Measurements from ENCODE around the gene JUN.

JUN gene

DNA sequence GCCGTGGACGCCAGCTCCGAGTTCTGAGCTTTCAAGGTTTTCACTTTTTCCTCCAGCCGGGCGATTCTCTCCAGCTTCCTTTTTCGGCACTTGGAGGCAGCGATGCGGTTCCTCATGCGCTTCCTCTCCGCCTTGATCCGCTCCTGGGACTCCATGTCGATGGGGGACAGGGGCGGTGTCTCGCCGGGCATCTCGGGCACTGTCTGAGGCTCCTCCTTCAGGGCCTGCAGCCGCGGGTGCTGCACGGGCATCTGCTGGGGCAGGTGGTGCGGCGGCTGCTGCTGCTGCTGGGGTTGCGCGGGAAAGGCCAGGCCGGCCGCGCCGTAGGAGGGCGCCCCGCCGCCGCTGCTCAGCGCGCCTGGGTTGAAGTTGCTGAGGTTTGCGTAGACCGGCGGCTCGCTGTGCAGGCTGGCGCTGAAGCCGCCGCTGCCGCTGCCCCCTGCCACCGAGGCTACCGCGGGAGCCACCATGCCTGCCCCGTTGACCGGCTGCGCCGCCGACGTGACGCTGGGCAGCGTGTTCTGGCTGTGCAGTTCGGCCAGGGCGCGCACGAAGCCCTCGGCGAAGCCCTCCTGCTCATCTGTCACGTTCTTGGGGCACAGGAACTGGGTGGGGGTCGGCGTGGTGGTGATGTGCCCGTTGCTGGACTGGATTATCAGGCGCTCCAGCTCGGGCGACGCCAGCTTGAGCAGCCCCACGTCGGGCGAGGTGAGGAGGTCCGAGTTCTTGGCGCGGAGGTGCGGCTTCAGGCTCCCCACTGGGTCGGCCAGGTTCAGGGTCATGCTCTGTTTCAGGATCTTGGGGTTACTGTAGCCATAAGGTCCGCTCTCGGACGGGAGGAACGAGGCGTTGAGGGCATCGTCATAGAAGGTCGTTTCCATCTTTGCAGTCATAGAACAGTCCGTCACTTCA, 1.4 kb downstream of the JUN start (continued):
- TF ChIP-seq MEIS1 (CRISPR knock-in tag; IDR thresholded peaks at IDR 0.05; ENCODE audit: borderline replicate concordance), result no peak
- peak; percentile 52 for TF ChIP-seq OSR2 (tag by site-specific recombination; IDR thresholded peaks at IDR 0.05)
- TF ChIP-seq ZNF626 (tag by site-specific recombination; IDR thresholded peaks at IDR 0.05), result no peak
- no peak for TF ChIP-seq ZNF670 (tag by site-specific recombination; IDR thresholded peaks at IDR 0.05; ENCODE audit: low read depth)
- TF ChIP-seq WT1 (tag by site-specific recombination; IDR thresholded peaks at IDR 0.05), result no peak; the same call in 1 of the 2 replicates
- no peak for TF ChIP-seq ZNF23 (tag by site-specific recombination; IDR thresholded peaks at IDR 0.05; ENCODE audit: borderline replicate concordance)
- no peak for TF ChIP-seq ZNF701 (tag by site-specific recombination; IDR thresholded peaks at IDR 0.05)
- TF ChIP-seq ZNF707 (tag by site-specific recombination; IDR thresholded peaks at IDR 0.05), result no peak
- TF ChIP-seq ZNF596 (tag by site-specific recombination; IDR thresholded peaks at IDR 0.05), result no peak
- TF ChIP-seq ZNF175 (tag by site-specific recombination; IDR thresholded peaks at IDR 0.05), result no peak
- no peak for TF ChIP-seq ZNF394 (tag by site-specific recombination; IDR thresholded peaks at IDR 0.05; ENCODE audit: borderline replicate concordance)
- TF ChIP-seq, protein P1, sequence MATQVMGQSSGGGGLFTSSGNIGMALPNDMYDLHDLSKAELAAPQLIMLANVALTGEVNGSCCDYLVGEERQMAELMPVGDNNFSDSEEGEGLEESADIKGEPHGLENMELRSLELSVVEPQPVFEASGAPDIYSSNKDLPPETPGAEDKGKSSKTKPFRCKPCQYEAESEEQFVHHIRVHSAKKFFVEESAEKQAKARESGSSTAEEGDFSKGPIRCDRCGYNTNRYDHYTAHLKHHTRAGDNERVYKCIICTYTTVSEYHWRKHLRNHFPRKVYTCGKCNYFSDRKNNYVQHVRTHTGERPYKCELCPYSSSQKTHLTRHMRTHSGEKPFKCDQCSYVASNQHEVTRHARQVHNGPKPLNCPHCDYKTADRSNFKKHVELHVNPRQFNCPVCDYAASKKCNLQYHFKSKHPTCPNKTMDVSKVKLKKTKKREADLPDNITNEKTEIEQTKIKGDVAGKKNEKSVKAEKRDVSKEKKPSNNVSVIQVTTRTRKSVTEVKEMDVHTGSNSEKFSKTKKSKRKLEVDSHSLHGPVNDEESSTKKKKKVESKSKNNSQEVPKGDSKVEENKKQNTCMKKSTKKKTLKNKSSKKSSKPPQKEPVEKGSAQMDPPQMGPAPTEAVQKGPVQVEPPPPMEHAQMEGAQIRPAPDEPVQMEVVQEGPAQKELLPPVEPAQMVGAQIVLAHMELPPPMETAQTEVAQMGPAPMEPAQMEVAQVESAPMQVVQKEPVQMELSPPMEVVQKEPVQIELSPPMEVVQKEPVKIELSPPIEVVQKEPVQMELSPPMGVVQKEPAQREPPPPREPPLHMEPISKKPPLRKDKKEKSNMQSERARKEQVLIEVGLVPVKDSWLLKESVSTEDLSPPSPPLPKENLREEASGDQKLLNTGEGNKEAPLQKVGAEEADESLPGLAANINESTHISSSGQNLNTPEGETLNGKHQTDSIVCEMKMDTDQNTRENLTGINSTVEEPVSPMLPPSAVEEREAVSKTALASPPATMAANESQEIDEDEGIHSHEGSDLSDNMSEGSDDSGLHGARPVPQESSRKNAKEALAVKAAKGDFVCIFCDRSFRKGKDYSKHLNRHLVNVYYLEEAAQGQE (tag by site-specific recombination; IDR thresholded peaks at IDR 0.05), result no peak
- no peak for TF ChIP-seq ZNF16 (tag by site-specific recombination; IDR thresholded peaks at IDR 0.05; ENCODE audit: low read depth)
- TF ChIP-seq ZNF514 (tag by site-specific recombination; IDR thresholded peaks at IDR 0.05), result no peak
- no peak; the same call in 1 of the 2 replicates for TF ChIP-seq ZNF837 (tag by site-specific recombination; IDR thresholded peaks at IDR 0.05)
- no peak for TF ChIP-seq ZFP41 (tag by site-specific recombination; IDR thresholded peaks at IDR 0.05; ENCODE audit: borderline replicate concordance)
- no peak for TF ChIP-seq SETDB1 (IDR thresholded peaks at IDR 0.05; ENCODE audit: insufficient read length, low read length)
- TF ChIP-seq ZNF768 (tag by site-specific recombination; IDR thresholded peaks at IDR 0.05), result 0 out of 2 replicates have a peak, but pooled peaks have one; percentile 17
- TF ChIP-seq, protein P2, sequence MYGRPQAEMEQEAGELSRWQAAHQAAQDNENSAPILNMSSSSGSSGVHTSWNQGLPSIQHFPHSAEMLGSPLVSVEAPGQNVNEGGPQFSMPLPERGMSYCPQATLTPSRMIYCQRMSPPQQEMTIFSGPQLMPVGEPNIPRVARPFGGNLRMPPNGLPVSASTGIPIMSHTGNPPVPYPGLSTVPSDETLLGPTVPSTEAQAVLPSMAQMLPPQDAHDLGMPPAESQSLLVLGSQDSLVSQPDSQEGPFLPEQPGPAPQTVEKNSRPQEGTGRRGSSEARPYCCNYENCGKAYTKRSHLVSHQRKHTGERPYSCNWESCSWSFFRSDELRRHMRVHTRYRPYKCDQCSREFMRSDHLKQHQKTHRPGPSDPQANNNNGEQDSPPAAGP (tag by site-specific recombination; IDR thresholded peaks at IDR 0.05), result no peak
- TF ChIP-seq ZNF792 (tag by site-specific recombination; IDR thresholded peaks at IDR 0.05), result no peak
- TF ChIP-seq ZNF76 (tag by site-specific recombination; IDR thresholded peaks at IDR 0.05; ENCODE audit: borderline replicate concordance, low read depth), result no peak
- peak; percentile 46; the same call in 1 of the 2 replicates for TF ChIP-seq GLIS2 (tag by site-specific recombination; IDR thresholded peaks at IDR 0.05)
- no peak for TF ChIP-seq ZBTB48 (tag by site-specific recombination; IDR thresholded peaks at IDR 0.05)
- TF ChIP-seq, protein P3, sequence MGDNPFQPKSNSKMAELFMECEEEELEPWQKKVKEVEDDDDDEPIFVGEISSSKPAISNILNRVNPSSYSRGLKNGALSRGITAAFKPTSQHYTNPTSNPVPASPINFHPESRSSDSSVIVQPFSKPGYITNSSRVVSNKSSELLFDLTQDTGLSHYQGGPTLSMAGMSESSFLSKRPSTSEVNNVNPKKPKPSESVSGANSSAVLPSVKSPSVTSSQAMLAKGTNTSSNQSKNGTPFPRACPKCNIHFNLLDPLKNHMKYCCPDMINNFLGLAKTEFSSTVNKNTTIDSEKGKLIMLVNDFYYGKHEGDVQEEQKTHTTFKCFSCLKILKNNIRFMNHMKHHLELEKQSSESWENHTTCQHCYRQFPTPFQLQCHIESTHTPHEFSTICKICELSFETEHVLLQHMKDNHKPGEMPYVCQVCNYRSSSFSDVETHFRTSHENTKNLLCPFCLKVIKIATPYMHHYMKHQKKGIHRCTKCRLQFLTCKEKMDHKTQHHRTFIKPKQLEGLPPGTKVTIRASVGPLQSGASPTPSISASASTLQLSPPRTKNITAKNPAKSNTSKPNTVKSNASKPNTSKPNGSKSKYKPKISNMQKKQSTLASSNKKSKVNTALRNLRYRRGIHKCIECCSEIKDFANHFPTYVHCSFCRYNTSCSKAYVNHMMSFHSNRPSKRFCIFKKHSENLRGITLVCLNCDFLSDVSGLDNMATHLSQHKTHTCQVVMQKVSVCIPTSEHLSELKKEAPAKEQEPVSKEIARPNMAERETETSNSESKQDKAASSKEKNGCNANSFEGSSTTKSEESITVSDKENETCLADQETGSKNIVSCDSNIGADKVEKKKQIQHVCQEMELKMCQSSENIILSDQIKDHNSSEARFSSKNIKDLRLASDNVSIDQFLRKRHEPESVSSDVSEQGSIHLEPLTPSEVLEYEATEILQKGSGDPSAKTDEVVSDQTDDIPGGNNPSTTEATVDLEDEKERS (tag by site-specific recombination; IDR thresholded peaks at IDR 0.05), result no peak
- no peak; the same call in 1 of the 2 replicates for TF ChIP-seq KLF16 (tag by site-specific recombination; IDR thresholded peaks at IDR 0.05)
- TF ChIP-seq TRIM28 (IDR thresholded peaks at IDR 0.05; ENCODE audit: borderline replicate concordance, low read length), result 0 out of 2 replicates have a peak, but pooled peaks have one; percentile 34
- TF ChIP-seq ZNF660 (tag by site-specific recombination; IDR thresholded peaks at IDR 0.05), result no peak; the same call in 1 of the 2 replicates
- no peak for TF ChIP-seq SP2 (tag by site-specific recombination; IDR thresholded peaks at IDR 0.05)
- TF ChIP-seq ZNF133 (tag by site-specific recombination; IDR thresholded peaks at IDR 0.05), result no peak
- no peak for TF ChIP-seq ZNF354C (tag by site-specific recombination; IDR thresholded peaks at IDR 0.05; ENCODE audit: borderline replicate concordance, low read depth)
- TF ChIP-seq, protein P4, sequence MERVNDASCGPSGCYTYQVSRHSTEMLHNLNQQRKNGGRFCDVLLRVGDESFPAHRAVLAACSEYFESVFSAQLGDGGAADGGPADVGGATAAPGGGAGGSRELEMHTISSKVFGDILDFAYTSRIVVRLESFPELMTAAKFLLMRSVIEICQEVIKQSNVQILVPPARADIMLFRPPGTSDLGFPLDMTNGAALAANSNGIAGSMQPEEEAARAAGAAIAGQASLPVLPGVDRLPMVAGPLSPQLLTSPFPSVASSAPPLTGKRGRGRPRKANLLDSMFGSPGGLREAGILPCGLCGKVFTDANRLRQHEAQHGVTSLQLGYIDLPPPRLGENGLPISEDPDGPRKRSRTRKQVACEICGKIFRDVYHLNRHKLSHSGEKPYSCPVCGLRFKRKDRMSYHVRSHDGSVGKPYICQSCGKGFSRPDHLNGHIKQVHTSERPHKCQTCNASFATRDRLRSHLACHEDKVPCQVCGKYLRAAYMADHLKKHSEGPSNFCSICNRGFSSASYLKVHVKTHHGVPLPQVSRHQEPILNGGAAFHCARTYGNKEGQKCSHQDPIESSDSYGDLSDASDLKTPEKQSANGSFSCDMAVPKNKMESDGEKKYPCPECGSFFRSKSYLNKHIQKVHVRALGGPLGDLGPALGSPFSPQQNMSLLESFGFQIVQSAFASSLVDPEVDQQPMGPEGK (tag by site-specific recombination; IDR thresholded peaks at IDR 0.05), result no peak
